GM18951 (cell line): ENCODE measurements around the gene CNTN2.

Source experiments
- POLR2A ChIP-seq: IDR thresholded peaks from 4 replicates; pipeline ENCODE4 v1.6.1; 2011; ENCODE audit warnings: mild to moderate bottlenecking; ENCODE audit not compliant: insufficient read length, insufficient read depth; ENCODE audit errors: extremely low read depth
- in situ Hi-C: fragments of 300-500 bp; cut with MboI; formaldehyde crosslinking; loops from one replicate; pipeline ENCODE4 v1.12.0; 2022; ENCODE audit warnings: low sequenced_read_pairs, mixed read lengths, inconsistent platforms; ENCODE audit not compliant: unreplicated experiment

CNTN2 gene

DNA sequence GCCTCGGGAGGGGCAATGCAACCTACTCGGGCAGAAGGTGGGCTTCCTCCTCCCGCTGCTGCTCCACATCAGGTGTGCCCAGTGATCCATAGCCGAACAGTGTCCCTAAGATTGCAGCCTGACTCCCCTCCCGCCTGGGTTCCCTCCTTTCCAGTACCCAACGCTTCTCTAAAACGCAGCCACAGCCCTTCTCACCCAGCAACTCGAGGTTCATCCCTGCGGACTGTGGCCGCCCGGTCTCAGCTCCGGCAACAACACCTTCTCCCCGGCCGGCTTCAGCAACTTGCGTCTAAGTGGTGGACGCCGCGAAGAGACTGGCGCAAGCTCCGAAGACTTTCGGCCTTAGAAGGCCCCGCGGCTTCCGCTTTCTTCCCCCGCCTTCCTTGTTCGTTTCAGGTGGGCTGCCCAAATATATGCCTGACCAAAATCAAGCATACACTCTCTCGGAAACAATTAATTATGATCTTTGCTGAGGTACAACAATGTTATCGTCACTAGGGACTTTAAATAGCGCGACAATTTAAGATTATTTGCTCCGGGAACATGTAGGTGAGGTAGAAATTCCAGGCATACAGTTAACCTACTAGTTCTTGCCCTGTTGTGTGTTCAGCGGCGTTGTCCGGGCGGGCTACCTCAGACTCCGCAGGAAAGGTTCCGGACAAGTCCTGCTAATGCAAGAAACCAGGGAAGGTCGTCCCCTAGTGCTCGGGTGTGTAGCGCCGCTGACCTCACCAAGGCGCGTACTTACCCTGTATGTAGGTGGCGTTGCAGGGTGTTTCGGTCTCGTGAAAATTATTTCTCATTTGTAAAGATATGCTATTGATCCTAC lies 78.9 kb downstream of the CNTN2 start, which contains the start of gene RBBP5:
Gene RBBP5, minus strand, starts transcription at position 319 of the 829 bp plus-strand sequence. Its CDS starts 105 bp downstream, at position 214.
- peak; percentile 93 for TF ChIP-seq POLR2A
- in situ Hi-C loops, result no loop called here

DNA sequence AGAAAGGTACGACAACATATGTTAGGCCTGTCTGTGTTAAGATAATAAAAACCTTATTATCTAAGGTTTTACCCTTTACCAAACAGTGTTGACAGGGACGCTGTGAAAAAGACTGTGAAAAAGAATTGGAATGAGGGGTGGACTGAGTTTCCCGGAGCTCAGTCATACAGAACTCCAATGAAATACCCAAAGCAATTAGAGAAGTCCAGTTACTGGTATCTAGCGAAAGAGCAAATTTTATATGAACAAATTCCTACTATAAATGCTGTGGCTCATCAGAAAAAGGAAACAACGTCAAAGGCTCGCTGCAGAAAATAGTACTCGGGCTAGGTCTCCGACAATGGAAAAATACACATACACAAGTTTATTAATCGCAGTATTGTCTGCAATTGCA lies 79.5 kb downstream of the CNTN2 start:
- in situ Hi-C loops, result no loop called here

GRCh38 chr1:205124726-205125125 lies 81.7 kb downstream of the CNTN2 start:
- in situ Hi-C loops, result no loop called here
- no peak for TF ChIP-seq POLR2A

More for the DNA sequence above, 79.5 kb downstream of the CNTN2 start:
- TF ChIP-seq POLR2A, result no peak

DNA sequence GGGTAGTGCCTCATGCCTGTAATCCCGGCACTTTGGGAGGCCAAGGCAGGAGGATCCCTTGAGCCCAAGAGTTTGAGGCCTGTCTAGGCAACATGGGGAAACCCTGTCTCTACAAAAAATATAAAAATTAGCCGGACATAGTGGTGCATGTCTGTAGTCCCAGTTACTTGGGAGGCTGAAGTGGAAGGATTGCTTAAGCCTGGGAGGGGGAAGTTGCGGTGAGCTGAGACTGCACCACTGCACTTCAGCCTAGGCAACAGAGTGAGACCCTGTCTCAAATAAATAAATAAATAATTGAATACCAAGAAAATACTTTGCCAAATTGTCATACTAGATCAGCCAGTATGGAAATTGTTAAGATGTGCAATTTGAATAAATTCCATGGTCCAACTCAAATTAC lies 84.6 kb downstream of the CNTN2 start:
- TF ChIP-seq POLR2A, result no peak
- in situ Hi-C loops, result no loop called here
